ENCODE results near the gene ANKRD13B. TPM values are rescaled to one million over a fixed set of nuclear protein-coding genes. Genes with fewer than 3 reads are reported as not detected.

The ANKRD13B gene
- total and polyA plus RNA-seq, 2 donors (not counting 1 experiment from before 2014, with no cell fraction given) = 1.6 to 2.8 TPM

DNA sequence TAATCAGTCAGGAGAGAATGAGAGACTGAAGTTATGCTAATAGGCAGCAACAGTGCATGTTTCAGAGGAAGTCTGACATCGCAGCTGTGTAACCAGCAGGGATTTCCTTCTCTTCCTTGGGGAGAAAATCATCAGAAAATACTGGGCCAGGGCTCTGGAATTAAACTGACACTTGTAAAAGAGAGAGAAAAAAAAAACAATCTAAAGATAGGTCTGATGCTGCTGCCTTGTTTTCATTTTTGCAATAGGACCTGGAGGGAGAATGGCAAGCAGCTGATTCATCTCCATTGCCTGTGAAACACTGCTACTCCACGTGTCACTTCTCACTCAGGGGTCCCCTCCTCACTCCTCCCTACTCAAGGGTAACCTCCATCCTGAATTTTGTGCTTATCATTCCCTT is 47.5 kb downstream of the ANKRD13B start:
- Histone ChIP-seq H2AFZ (ENCODE audit: insufficient read depth, low read depth, low read length, poor library complexity, severe bottlenecking) (no peak overlapping the region), H3K79me2 (ENCODE audit: control insufficient read depth, insufficient read depth, low read length) (peaks cover 35% of the 10 kb centered on the region), H3K9me3 (ENCODE audit: control extremely low read depth in 1 of 3, control insufficient read depth in 2 of 3, insufficient read depth in 1 of 3, low read length in 2 of 3) (no peaks in the 10 kb centered on the region), H3K4me3 (ENCODE audit: control extremely low read depth in 1 of 5, extremely low read depth in 1 of 5, insufficient read depth in 1 of 5, low read depth in 2 of 5, low read length in 4 of 5) (no peak overlapping the region), H3K4me1 (ENCODE audit: control insufficient read depth in 2 of 2, insufficient read depth in 2 of 2, low read length in 2 of 2) (peaks cover 15 to 19% of the 10 kb centered on the region in 2 donors), H3K9ac (ENCODE audit: low read length) (no peak overlapping the region), H4K20me1 (ENCODE audit: control insufficient read depth, insufficient read depth, low read length, poor library complexity, severe bottlenecking) (peaks cover 7% of the 10 kb centered on the region), H3K27me3 (replicated peaks in 1 of 4; ENCODE audit: control extremely low read depth in 1 of 4, control insufficient read depth in 3 of 4, insufficient read depth in 4 of 4, low read length in 3 of 4) (no peaks in the 10 kb centered on the region), H3K36me3 (replicated peaks in 1 of 2; ENCODE audit: control extremely low read depth in 1 of 2, control insufficient read depth in 1 of 2, extremely low read depth in 1 of 2, insufficient read depth in 2 of 2, low read length in 1 of 2) (peaks cover 30 to 48% of the 10 kb centered on the region in 2 experiments), H3K4me2 (replicated peaks; ENCODE audit: low read depth, low read length, poor library complexity, severe bottlenecking) (no peak overlapping the region), H3K27ac (ENCODE audit: low read length in 2 of 2) (peak overlapping the region in 1 of 2 donors; percentile 64)
- peak overlapping the region; percentile 65 for H3K27ac Mint-ChIP-seq
- H3K9me3 Mint-ChIP-seq (ENCODE audit: insufficient read depth) = no peaks in the 10 kb centered on the region
- CTCF ChIA-PET = interaction anchor here (0.9 to 11.9 kb wide), 15 partner anchors 15 to 381 kb away, joined by 3 to 196 read pairs (median 7); partner anchors contain the start of gene SSH2
- POLR2A ChIA-PET = interaction anchor here (1.8 kb wide), 1 partner anchor 22 kb away, joined by 5 read pairs; no protein-coding TSS in a partner anchor
- DNase-seq (no peak), ATAC-seq (ENCODE audit: low read depth) (no peak)
- H3K27me3 Mint-ChIP-seq = no peaks in the 10 kb centered on the region
- intact Hi-C loops (cut with micrococcal nuclease) = no loop called here
- H3K4me3 Mint-ChIP-seq = no peak overlapping the region
- WGBS (ENCODE audit: insufficient coverage) = 12% methylated on average over 1 of the region's 2 CpGs
- TF ChIP-seq EZH2 (IDR thresholded peaks at IDR 0.05; ENCODE audit: borderline replicate concordance, insufficient read depth, low read depth, low read length, poor library complexity, severe bottlenecking) = no peak
- TF ChIP-seq, protein P1, sequence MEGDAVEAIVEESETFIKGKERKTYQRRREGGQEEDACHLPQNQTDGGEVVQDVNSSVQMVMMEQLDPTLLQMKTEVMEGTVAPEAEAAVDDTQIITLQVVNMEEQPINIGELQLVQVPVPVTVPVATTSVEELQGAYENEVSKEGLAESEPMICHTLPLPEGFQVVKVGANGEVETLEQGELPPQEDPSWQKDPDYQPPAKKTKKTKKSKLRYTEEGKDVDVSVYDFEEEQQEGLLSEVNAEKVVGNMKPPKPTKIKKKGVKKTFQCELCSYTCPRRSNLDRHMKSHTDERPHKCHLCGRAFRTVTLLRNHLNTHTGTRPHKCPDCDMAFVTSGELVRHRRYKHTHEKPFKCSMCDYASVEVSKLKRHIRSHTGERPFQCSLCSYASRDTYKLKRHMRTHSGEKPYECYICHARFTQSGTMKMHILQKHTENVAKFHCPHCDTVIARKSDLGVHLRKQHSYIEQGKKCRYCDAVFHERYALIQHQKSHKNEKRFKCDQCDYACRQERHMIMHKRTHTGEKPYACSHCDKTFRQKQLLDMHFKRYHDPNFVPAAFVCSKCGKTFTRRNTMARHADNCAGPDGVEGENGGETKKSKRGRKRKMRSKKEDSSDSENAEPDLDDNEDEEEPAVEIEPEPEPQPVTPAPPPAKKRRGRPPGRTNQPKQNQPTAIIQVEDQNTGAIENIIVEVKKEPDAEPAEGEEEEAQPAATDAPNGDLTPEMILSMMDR (IDR thresholded peaks at IDR 0.05) = no peak
- peaks cover 32% of the 10 kb centered on the region for H3K4me1 Mint-ChIP-seq

DNA sequence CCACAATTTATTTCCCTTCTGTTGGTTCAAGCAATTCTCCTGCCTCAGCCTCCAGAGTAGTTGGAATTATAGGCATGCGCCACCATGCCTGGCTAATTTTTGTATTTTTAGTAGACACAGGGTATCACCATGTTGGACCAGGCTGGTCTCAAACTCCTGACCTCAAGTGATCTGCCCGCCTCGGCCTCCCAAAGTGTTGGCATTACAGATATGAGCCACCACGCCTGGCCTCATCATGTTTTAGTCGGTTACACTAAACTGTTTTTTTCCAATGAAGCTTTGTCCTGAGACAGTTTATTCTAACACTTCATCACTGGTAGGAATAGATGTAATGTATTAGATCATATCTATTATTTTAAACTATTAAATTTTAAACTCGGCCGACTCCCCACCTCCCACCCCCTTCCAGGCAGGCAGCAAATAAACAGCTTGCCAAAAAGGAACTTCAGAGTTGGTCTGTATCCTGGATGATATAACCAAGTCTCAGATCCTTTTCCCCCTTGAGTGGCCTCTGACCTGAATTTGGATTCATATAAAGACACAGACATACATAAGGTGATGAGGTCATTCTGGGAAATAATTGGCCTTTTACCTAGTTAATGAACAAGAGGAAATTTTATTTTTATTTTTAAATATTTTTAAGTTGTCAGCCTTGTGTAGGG is 48.2 kb downstream of the ANKRD13B start:
- Histone ChIP-seq H4K20me1 (ENCODE audit: control insufficient read depth, insufficient read depth, low read length, poor library complexity, severe bottlenecking) (peaks cover 7% of the 10 kb centered on the region), H3K9ac (ENCODE audit: low read length) (no peak overlapping the region), H3K36me3 (replicated peaks in 1 of 2; ENCODE audit: control extremely low read depth in 1 of 2, control insufficient read depth in 1 of 2, extremely low read depth in 1 of 2, insufficient read depth in 2 of 2, low read length in 1 of 2) (peaks cover 29 to 48% of the 10 kb centered on the region in 2 experiments), H3K9me3 (ENCODE audit: control extremely low read depth in 1 of 3, control insufficient read depth in 2 of 3, insufficient read depth in 1 of 3, low read length in 2 of 3) (no peaks in the 10 kb centered on the region), H3K27me3 (replicated peaks in 1 of 4; ENCODE audit: control extremely low read depth in 1 of 4, control insufficient read depth in 3 of 4, insufficient read depth in 4 of 4, low read length in 3 of 4) (no peaks in the 10 kb centered on the region), H3K4me2 (replicated peaks; ENCODE audit: low read depth, low read length, poor library complexity, severe bottlenecking) (no peak overlapping the region), H2AFZ (ENCODE audit: insufficient read depth, low read depth, low read length, poor library complexity, severe bottlenecking) (no peak overlapping the region), H3K27ac (ENCODE audit: low read length in 2 of 2) (peak overlapping the region in 1 of 2 donors; percentile 64), H3K79me2 (ENCODE audit: control insufficient read depth, insufficient read depth, low read length) (peaks cover 31% of the 10 kb centered on the region), H3K4me3 (ENCODE audit: control extremely low read depth in 1 of 5, extremely low read depth in 1 of 5, insufficient read depth in 1 of 5, low read depth in 2 of 5, low read length in 4 of 5) (no peak overlapping the region), H3K4me1 (ENCODE audit: control insufficient read depth in 2 of 2, insufficient read depth in 2 of 2, low read length in 2 of 2) (peaks cover 15 to 19% of the 10 kb centered on the region in 2 donors)
- CTCF ChIA-PET = interaction anchor here (0.6 to 11.9 kb wide), 12 partner anchors 13 to 464 kb away, joined by 3 to 196 read pairs (median 4); no protein-coding TSS in a partner anchor
- Mint-ChIP-seq H3K4me3 (no peak overlapping the region), H3K9me3 (ENCODE audit: insufficient read depth) (no peaks in the 10 kb centered on the region), H3K27ac (peak overlapping the region; percentile 65), H3K4me1 (peaks cover 32% of the 10 kb centered on the region), H3K27me3 (no peaks in the 10 kb centered on the region)
- POLR2A ChIA-PET = interaction anchor here (0.8 kb wide), 1 partner anchor 74 kb away, joined by 7 read pairs; no protein-coding TSS in a partner anchor
- WGBS (ENCODE audit: insufficient coverage) = 84% methylated on average over 3 of the region's 7 CpGs
- TF ChIP-seq, protein P1 (IDR thresholded peaks at IDR 0.05) = no peak
- TF ChIP-seq EZH2 (IDR thresholded peaks at IDR 0.05; ENCODE audit: borderline replicate concordance, insufficient read depth, low read depth, low read length, poor library complexity, severe bottlenecking) = no peak
- ATAC-seq (ENCODE audit: low read depth) (no peak), DNase-seq (no peak)
- intact Hi-C loops (cut with micrococcal nuclease) = no loop called here
